ENCODE results near the gene CNBD2.
"Not testable (repeated sequence)": the region's sequence is repeated elsewhere in the genome, so short reads cannot be mapped to it uniquely, and the experiment has no call there.

The CNBD2 gene

DNA sequence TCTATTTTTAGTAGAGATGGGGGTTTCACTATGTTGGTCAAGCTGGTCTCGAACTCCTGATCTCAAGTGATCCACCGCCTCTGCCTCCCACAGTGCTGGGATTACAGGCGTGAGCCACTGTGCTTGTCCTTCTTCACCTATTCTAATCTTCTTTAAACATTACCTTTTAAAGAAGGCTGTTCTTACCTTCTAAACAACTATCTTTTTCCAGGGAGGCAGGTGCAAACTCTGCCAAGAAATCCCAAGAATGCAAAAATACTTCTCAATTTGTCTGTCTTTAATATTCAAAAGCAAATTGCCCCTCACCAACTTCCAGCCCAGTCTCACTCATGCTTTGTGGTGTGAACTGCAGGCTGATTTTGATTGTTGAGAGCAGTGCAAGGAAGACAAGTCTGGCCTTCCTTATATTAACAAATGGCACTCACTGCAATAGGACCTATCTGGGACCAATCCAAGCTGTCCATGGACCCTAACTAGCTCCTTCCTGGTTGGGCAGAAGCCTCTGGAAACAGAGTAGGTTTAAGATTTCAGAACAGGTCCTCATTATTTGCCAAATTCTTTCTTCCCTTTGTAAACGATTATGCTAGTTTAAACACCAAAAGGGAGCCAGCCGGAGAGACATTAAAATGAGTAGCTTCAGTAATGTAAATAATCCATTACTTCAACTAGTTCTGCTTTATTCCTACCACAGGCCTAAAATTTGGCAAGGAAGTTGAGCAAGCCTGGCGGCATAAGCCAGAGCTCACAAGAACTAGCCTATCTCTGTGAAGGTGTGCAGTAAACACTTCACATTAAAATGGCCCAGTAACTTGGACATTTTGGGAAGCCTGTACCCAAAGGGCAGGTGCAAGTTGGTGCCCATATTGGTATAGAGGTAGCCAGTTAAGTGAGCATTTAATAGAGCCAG lies 15.7 kb upstream of the CNBD2 start:
- TF ChIP-seq, protein P1, sequence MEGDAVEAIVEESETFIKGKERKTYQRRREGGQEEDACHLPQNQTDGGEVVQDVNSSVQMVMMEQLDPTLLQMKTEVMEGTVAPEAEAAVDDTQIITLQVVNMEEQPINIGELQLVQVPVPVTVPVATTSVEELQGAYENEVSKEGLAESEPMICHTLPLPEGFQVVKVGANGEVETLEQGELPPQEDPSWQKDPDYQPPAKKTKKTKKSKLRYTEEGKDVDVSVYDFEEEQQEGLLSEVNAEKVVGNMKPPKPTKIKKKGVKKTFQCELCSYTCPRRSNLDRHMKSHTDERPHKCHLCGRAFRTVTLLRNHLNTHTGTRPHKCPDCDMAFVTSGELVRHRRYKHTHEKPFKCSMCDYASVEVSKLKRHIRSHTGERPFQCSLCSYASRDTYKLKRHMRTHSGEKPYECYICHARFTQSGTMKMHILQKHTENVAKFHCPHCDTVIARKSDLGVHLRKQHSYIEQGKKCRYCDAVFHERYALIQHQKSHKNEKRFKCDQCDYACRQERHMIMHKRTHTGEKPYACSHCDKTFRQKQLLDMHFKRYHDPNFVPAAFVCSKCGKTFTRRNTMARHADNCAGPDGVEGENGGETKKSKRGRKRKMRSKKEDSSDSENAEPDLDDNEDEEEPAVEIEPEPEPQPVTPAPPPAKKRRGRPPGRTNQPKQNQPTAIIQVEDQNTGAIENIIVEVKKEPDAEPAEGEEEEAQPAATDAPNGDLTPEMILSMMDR (IDR thresholded peaks at IDR 0.05) = no peak
- no peaks in the 10 kb centered on the region for H3K27me3 ChIP-seq
- peak overlapping the region; percentile 95 to 98 for H3K4me3 ChIP-seq (ENCODE audit: low read depth in 1 of 2, low read length in 1 of 2)

DNA sequence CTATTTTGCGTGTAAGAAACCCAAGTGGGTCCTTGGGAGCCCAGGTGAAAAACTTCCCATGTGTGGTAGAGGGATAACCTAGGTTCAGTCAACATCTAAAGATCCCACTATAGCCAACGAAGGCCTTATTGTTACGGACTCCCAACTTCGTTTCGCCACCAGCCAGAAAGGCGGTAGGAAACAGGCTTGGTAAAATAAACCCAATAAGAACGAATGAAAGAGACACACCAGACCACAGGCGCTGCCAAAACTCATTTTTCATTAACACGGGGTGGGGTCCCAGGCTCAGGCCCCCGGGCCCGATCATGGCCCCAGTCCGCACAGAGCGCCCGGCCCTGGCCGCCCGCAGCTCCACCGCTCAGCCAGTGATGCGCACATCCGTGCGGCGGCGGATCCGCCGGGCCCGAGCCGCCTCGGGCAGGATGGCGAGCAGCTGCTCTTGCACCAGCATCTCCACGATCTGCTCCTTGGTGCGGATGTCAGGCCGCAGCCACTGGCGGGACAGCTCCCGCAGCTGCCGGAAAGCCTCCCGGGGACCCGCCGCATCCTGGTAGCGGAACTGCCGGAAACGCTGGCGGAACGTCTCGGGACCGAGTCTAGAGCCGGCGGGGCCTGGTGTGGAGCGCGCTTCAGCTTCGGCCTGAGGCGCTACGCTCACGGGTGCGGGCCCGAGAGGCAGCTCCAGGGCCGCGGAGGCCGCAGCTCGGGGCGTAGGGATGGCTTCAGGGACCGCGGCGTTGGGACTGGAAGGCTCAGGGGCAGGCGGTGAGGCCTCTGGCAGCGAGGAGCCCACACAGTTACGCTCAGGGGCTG lies 14.8 kb upstream of the CNBD2 start:
- H3K4me3 ChIP-seq (ENCODE audit: low read depth in 1 of 2, low read length in 1 of 2) = peak overlapping the region; percentile 95 to 98
- H3K36me3 ChIP-seq = peaks cover 6% of the 10 kb centered on the region
- H3K9me3 ChIP-seq = no peaks in the 10 kb centered on the region
- TF ChIP-seq, protein P1 (IDR thresholded peaks at IDR 0.05) = no peak
- H3K27me3 ChIP-seq = no peaks in the 10 kb centered on the region
- H3K4me1 ChIP-seq (ENCODE audit: control insufficient read depth in 1 of 2, insufficient read depth in 1 of 2, low read depth in 1 of 2, low read length in 1 of 2) = peaks cover 31% of the 10 kb centered on the region in 2 experiments
- H3K27ac ChIP-seq = peak overlapping the region; percentile 96

More for the DNA sequence above, 15.7 kb upstream of the CNBD2 start:
- Histone ChIP-seq H3K4me1 (ENCODE audit: control insufficient read depth in 1 of 2, insufficient read depth in 1 of 2, low read depth in 1 of 2, low read length in 1 of 2) (peaks cover 31% of the 10 kb centered on the region in 2 experiments), H3K27ac (peak overlapping the region; percentile 96), H3K9me3 (no peaks in the 10 kb centered on the region), H3K36me3 (peaks cover 15% of the 10 kb centered on the region)

DNA sequence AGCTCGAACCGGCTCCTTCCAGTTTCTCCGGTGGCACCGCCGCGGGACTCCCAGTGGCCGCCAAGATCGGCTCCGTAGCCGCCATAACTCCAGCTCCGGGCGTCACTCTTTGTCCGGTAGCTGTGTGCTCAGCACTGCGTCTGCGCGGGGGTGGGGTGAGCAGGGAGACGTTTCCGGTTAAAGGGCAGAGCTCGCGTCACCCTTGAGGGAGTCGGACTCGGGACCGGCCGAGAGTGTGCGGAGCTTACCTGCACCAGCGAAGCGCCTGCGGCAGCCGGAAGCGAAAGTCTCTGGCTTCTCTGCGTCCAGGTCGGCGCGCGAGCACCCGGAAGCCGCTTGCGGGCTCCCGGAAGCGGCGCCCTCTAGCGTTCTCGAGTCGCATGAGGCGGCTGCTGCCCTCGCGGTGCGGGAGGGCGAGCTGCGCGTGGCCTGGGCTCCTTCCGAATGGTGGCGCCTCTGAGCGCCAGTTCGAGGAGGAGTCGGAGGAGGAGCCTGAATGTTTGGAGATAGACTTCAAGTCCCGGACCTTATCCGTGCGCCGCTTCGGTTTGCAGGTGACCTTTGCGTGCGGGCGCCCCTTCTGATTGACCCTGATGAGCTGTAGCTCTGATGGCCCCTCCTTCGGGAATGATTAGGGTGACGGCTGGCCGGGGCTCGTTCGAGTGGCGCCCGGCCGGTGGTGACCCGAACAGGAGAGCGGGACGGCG lies 14.0 kb upstream of the CNBD2 start, which contains the start of gene SCAND1:
SCAND1 (minus strand) TSS at position 303 of the 707 bp plus-strand sequence; CDS start at position 85, 218 bp downstream.
- no peaks in the 10 kb centered on the region for H3K9me3 ChIP-seq
- no peaks in the 10 kb centered on the region for H3K36me3 ChIP-seq
- peak within 1 kb of the TSS; percentile 95 to 98 for H3K4me3 ChIP-seq (ENCODE audit: low read depth in 1 of 2, low read length in 1 of 2)
- peaks cover 31% of the 10 kb centered on the region in 2 experiments for H3K4me1 ChIP-seq (ENCODE audit: control insufficient read depth in 1 of 2, insufficient read depth in 1 of 2, low read depth in 1 of 2, low read length in 1 of 2)
- peak within 1 kb of the TSS; percentile 96 for H3K27ac ChIP-seq
- TF ChIP-seq, protein P1 (IDR thresholded peaks at IDR 0.05) = peak; percentile 99
- H3K27me3 ChIP-seq = no peaks in the 10 kb centered on the region

- Histone ChIP-seq H3K4me3 (ENCODE audit: low read depth in 1 of 2, low read length in 1 of 2) (peak overlapping the region; percentile 95 to 98), H3K27ac (peak overlapping the region; percentile 96), H3K9me3 (no peaks in the 10 kb centered on the region), H3K36me3 (no peaks in the 10 kb centered on the region), H3K27me3 (no peaks in the 10 kb centered on the region), H3K4me1 (ENCODE audit: control insufficient read depth in 1 of 2, insufficient read depth in 1 of 2, low read depth in 1 of 2, low read length in 1 of 2) (peaks cover 31% of the 10 kb centered on the region in 2 experiments)
- TF ChIP-seq, protein P1 (IDR thresholded peaks at IDR 0.05) = no peak
Measured at GRCh38 chr20:35954907-35955251, 13.5 kb upstream of the CNBD2 start.

DNA sequence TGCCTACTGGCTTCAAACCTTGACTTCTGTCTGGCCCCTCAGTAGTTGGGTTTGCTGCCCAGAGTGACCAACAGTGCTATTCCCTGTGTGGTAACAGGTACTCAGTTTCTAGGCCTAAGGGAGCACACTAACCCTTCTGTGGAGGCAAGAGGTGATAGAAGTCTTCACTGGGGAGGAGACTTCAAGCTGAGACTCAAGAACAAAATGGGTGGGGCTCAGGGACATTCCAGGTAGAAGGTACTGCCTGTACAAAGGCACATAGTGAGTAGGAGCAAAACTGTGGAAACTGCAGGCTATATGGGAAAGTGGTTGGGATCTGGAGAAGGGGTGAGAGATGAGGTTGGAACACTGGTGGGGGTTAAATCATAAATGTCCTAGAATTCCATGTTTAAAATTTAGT lies 11.8 kb upstream of the CNBD2 start:
- H3K36me3 ChIP-seq = no peaks in the 10 kb centered on the region
- peaks cover 31% of the 10 kb centered on the region in 2 experiments for H3K4me1 ChIP-seq (ENCODE audit: control insufficient read depth in 1 of 2, insufficient read depth in 1 of 2, low read depth in 1 of 2, low read length in 1 of 2)
- no peaks in the 10 kb centered on the region for H3K9me3 ChIP-seq
- H3K27ac ChIP-seq = no peak overlapping the region
- TF ChIP-seq, protein P1 (IDR thresholded peaks at IDR 0.05) = no peak
- H3K4me3 ChIP-seq (ENCODE audit: low read depth in 1 of 2, low read length in 1 of 2) = no peak overlapping the region
- H3K27me3 ChIP-seq = peaks cover 5% of the 10 kb centered on the region

DNA sequence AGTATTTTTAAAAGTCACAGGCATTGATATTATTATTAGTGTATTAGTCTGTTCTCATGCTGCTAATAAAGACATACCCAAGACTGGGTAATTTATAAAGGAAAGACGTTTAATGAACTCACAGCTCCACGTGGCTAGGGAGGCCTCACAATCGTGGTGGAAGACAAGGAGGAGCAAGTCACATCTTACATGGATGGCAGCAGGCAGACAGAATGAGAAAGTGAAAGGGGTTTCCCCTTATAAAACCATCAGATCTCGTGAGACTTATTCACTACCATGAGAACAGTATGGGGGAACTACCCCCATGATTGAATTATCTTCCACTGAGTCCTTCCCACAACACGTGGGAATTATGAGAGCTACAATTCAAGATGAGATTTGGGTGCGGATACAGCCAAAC lies 9.1 kb upstream of the CNBD2 start:
- not testable (repeated sequence) for H3K27ac ChIP-seq; H3K9me3 ChIP-seq; H3K27me3 ChIP-seq; H3K36me3 ChIP-seq; H3K4me3 ChIP-seq (ENCODE audit: low read depth in 1 of 2, low read length in 1 of 2); H3K4me1 ChIP-seq (ENCODE audit: control insufficient read depth in 1 of 2, insufficient read depth in 1 of 2, low read depth in 1 of 2, low read length in 1 of 2)

All from neutrophil (primary cell).